NT2/D1 (cell line): ENCODE data around the gene SIK3.

Source experiments
- SUZ12 ChIP-seq: IDR thresholded peaks from 2 replicates; pipeline ENCODE4 v1.6.1; 2011; ENCODE audit not compliant: insufficient read length, insufficient read depth; ENCODE audit errors: extremely low read depth
- YY1 ChIP-seq: IDR thresholded peaks from 2 replicates; pipeline ENCODE4 v1.6.1; 2011; ENCODE audit not compliant: insufficient read length, insufficient read depth
- ZNF274 ChIP-seq: IDR thresholded peaks from 2 replicates; pipeline ENCODE4 v1.6.1; 2011; ENCODE audit warnings: mild to moderate bottlenecking, low read depth, low read length

- TF ChIP-seq YY1, result no peak
- no peak for TF ChIP-seq SUZ12
- no peak for TF ChIP-seq ZNF274
Measured at GRCh38 chr11:116993599-116993998, 104.6 kb downstream of the SIK3 start.
